Right ventricle myocardium inferior (tissue), 1 donor: Measurements from ENCODE around the gene GPD1L. TPM values are rescaled to one million over a fixed set of nuclear protein-coding genes. Genes with fewer than 3 reads are reported as not detected.
A peak's percentile ranks its signal among the peaks of the same experiment; 100 is the strongest.

ENCODE experiments used
- ATAC-seq: fragments of 200-7000 bp; cut with Tn5 transposase; one replicate; pipeline ENCODE4 v1.9.1; 2020; ENCODE audit warnings: mild to moderate bottlenecking, moderate library complexity
- DNase-seq: peaks from one replicate; pipeline ENCODE4 v3.0.0; 2021; ENCODE audit errors: missing footprints
- intact Hi-C: fragments of 100-400 bp; cut with DNase I; formaldehyde crosslinking; loops from one replicate; pipeline ENCODE4 v1.11.0; 2022
- total RNA-seq: library from RNA; stranded (reverse); fragmentation: NEBNext Ultra II Directional; extraction: Animal tissue kit (Norgen Biotek cat#: 25700); gene quantifications from one replicate; pipeline ENCODE4 v1.2.1, GENCODE V29; 2021
- donor health status: DM: no; HTN: yes; CAD: no; lungs with severe emphysema.

GPD1L gene
- total RNA-seq, 1 donor from 2014 or later, result 223 TPM

- no peak for DNase-seq
- ATAC-seq, result no peak
- intact Hi-C loops, result no loop called here
These were observed 92.3 kb downstream of the GPD1L start for GRCh38 chr3:32198714-32199113.

GRCh38 chr3:32200490-32200889 is 94.1 kb downstream of the GPD1L start:
- intact Hi-C loops, result loop anchor here (2.0 kb wide), 1 partner anchor 38 kb away; the partner anchor contains the start of gene CMTM8
- ATAC-seq, result peak; percentile 91
- DNase-seq, result peak; percentile 79

GRCh38 chr3:32200992-32201758 is 94.8 kb downstream of the GPD1L start:
- DNase-seq (no peak), ATAC-seq (peak; percentile 87)
- intact Hi-C loops, result loop anchor here (2.0 kb wide), 1 partner anchor 38 kb away; the partner anchor contains the start of gene CMTM8

GRCh38 chr3:32202496-32202895 is 96.1 kb downstream of the GPD1L start:
- ATAC-seq, result peak; percentile 27
- DNase-seq, result no peak
- intact Hi-C loops, result no loop called here

- intact Hi-C loops, result no loop called here
- DNase-seq (no peak), ATAC-seq (no peak)
These were observed 97.4 kb downstream of the GPD1L start for GRCh38 chr3:32203854-32204253.

- no peak for ATAC-seq
- intact Hi-C loops, result no loop called here
- DNase-seq, result no peak
These were observed 102.0 kb downstream of the GPD1L start for GRCh38 chr3:32208447-32208846.

GRCh38 chr3:32215185-32215584 is 108.8 kb downstream of the GPD1L start:
- intact Hi-C loops, result no loop called here
- ATAC-seq (no peak), DNase-seq (no peak)

- DNase-seq (no peak), ATAC-seq (no peak)
- intact Hi-C loops, result no loop called here
These were observed 109.9 kb downstream of the GPD1L start for GRCh38 chr3:32216172-32216783.

GRCh38 chr3:32217339-32217738 is 110.9 kb downstream of the GPD1L start:
- DNase-seq (no peak), ATAC-seq (no peak)
- intact Hi-C loops, result no loop called here

Other genes starting within 250 kb of the GPD1L start
- gene OSBPL10, start 125.4 kb upstream of the GPD1L start, total RNA-seq, result 6.6 TPM
- 0.27 TPM for gene ZNF860, start 124.9 kb upstream of the GPD1L start, total RNA-seq
- gene CMTM8, start 132.1 kb downstream of the GPD1L start, total RNA-seq, result 6.3 TPM